PFSK-1 (cell line): ENCODE measurements around the gene IKZF2.

ENCODE experiments used
- FOXP2 ChIP-seq: optimal IDR thresholded peaks from 2 replicates; pipeline ENCODE3; 2011; ENCODE audit warnings: borderline replicate concordance, control low read depth, inconsistent platforms; ENCODE audit not compliant: insufficient read depth; ENCODE audit errors: extremely low read length, extremely low read depth
- POLR2AphosphoS5 ChIP-seq: IDR thresholded peaks from 2 replicates; pipeline ENCODE4 v1.6.1; 2012; ENCODE audit warnings: low read depth, mild to moderate bottlenecking, control low read depth, low read length, moderate library complexity
- TF ChIP-seq, protein P1 (sequence below), 2 experiments: IDR thresholded peaks; 2 replicates each; pipeline versions ENCODE4 v1.6.1 to v1.8.0; 2011 to 2012; ENCODE audit warnings: low read depth in 2 of 2, low read length in 2 of 2, control low read depth in 1 of 2, inconsistent platforms in 1 of 2, mild to moderate bottlenecking in 1 of 2, moderate library complexity in 1 of 2; ENCODE audit not compliant: insufficient read depth in 1 of 2

DNA sequence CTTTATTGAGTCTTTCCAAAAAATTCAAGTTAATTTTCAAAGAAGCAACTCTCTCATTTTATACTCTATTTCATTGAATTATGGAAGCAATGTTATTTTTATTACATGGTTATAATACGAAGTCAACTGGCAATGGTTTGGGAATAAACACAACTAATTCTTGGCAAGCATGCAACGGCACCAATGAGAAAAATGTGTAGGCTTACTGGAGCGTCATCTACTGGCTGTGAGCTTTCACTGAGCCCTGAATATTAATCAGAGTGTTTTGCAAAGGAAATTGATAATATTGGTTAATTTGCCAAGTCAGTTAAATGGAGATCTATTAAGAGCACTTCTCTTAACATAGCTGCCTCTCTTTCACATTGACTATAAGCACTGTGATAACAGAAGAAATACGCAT lies 163.9 kb downstream of the IKZF2 start:
- TF ChIP-seq POLR2AphosphoS5 (no peak), FOXP2 (no peak)
- TF ChIP-seq, protein P1, sequence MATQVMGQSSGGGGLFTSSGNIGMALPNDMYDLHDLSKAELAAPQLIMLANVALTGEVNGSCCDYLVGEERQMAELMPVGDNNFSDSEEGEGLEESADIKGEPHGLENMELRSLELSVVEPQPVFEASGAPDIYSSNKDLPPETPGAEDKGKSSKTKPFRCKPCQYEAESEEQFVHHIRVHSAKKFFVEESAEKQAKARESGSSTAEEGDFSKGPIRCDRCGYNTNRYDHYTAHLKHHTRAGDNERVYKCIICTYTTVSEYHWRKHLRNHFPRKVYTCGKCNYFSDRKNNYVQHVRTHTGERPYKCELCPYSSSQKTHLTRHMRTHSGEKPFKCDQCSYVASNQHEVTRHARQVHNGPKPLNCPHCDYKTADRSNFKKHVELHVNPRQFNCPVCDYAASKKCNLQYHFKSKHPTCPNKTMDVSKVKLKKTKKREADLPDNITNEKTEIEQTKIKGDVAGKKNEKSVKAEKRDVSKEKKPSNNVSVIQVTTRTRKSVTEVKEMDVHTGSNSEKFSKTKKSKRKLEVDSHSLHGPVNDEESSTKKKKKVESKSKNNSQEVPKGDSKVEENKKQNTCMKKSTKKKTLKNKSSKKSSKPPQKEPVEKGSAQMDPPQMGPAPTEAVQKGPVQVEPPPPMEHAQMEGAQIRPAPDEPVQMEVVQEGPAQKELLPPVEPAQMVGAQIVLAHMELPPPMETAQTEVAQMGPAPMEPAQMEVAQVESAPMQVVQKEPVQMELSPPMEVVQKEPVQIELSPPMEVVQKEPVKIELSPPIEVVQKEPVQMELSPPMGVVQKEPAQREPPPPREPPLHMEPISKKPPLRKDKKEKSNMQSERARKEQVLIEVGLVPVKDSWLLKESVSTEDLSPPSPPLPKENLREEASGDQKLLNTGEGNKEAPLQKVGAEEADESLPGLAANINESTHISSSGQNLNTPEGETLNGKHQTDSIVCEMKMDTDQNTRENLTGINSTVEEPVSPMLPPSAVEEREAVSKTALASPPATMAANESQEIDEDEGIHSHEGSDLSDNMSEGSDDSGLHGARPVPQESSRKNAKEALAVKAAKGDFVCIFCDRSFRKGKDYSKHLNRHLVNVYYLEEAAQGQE (IDR thresholded peaks at IDR 0.05; ENCODE audit: insufficient read depth in 1 of 2, low read depth in 2 of 2, low read length in 2 of 2) = no peak
